Smooth muscle cell (in vitro differentiated cells): ENCODE data around the gene HSPA8. TPM values are rescaled to one million over a fixed set of nuclear protein-coding genes. Genes with fewer than 3 reads are reported as not detected.
A peak's percentile ranks its signal among the peaks of the same experiment; 100 is the strongest.

Source experiments
- DNase-seq: peaks from one replicate; lab custom pipeline; 2025; ENCODE audit not compliant: unreplicated experiment; lab: John Stamatoyannopoulos, UW
- H2AFZ ChIP-seq: fragments of 200-600 bp; sonication (generic); 2 replicates; pipeline ENCODE4 v1.6.0; 2016; ENCODE audit warnings: antibody characterized with exemption, low read depth, mild to moderate bottlenecking
- H3F3A ChIP-seq: fragments of 200-600 bp; sonication (generic); 2 replicates; pipeline ENCODE4 v1.6.0; 2017; ENCODE audit warnings: antibody characterized with exemption, low read depth
- H3K27ac ChIP-seq: fragments of 200-600 bp; sonication (generic); 2 replicates; pipeline ENCODE4 v1.5.1; 2016; ENCODE audit warnings: low read depth, mild to moderate bottlenecking
- H3K27me3 ChIP-seq: fragments of 200-600 bp; sonication (generic); 2 replicates; pipeline ENCODE4 v1.6.1; 2016; ENCODE audit warnings: low read depth, mild to moderate bottlenecking
- H3K36me3 ChIP-seq: fragments of 200-600 bp; sonication (generic); 2 replicates; pipeline ENCODE4 v1.5.1; 2016; ENCODE audit warnings: low read depth
- H3K4me1 ChIP-seq: fragments of 200-600 bp; sonication (generic); 2 replicates; pipeline ENCODE4 v1.5.1; 2016; ENCODE audit warnings: low read depth
- H3K4me2 ChIP-seq: fragments of 200-600 bp; sonication (generic); 2 replicates; pipeline ENCODE4 v1.6.0; 2016; ENCODE audit warnings: mild to moderate bottlenecking
- H3K4me3 ChIP-seq: fragments of 200-600 bp; sonication (generic); 2 replicates; pipeline ENCODE4 v1.5.1; 2016; ENCODE audit warnings: mild to moderate bottlenecking
- H3K79me2 ChIP-seq: fragments of 200-600 bp; sonication (generic); 2 replicates; pipeline ENCODE4 v1.6.0; 2016; ENCODE audit warnings: low read depth, mild to moderate bottlenecking
- H3K9ac ChIP-seq: fragments of 200-600 bp; sonication (generic); 2 replicates; pipeline ENCODE4 v1.6.0; 2016; ENCODE audit warnings: low read depth
- H3K9me3 ChIP-seq: fragments of 200-600 bp; sonication (generic); replicated peaks from 2 replicates; pipeline ENCODE4 v1.5.1; 2016; ENCODE audit warnings: low read depth
- H4K20me1 ChIP-seq: fragments of 200-600 bp; sonication (generic); 2 replicates; pipeline ENCODE4 v1.6.0; 2016; ENCODE audit warnings: low read depth
- WGBS: methylation state at CpG from one replicate; pipeline ENCODE4 v1.1.7; 2016; ENCODE audit warnings: low lambda C conversion rate; 5-methylcytosine and 5-hydroxymethylcytosine counted together
- polyA plus RNA-seq: library from polyadenylated mRNA; unstranded; fragments of >200 nt; fragmentation: Nextera tagmentation; extraction: Ambion mirVana; gene quantifications from 2 replicates; pipeline ENCODE4 v1.2.1, GENCODE V29; 2016
- small RNA-seq: library from RNA; depleted of rRNA; stranded (forward); fragments of <200 nt; gene quantifications from one replicate; pipeline ENCODE3, GENCODE V24; 2014
- total RNA-seq: library from RNA; depleted of rRNA; stranded (reverse); fragments of >200 nt; gene quantifications from 2 replicates; pipeline ENCODE4 v1.2.3, GENCODE V29; 2014
- TF ChIP-seq, protein P1 (sequence below): fragments of 200-600 bp; sonication (generic); IDR thresholded peaks from 2 replicates; pipeline ENCODE4 v1.5.1; 2017; ENCODE audit warnings: borderline replicate concordance, mild to moderate bottlenecking, antibody characterized with exemption; ENCODE audit not compliant: insufficient read depth, poor library complexity, severe bottlenecking

Gene HSPA8
- total and polyA plus RNA-seq, 2 experiments from 2014 or later: 449 to 1,497 TPM

DNA sequence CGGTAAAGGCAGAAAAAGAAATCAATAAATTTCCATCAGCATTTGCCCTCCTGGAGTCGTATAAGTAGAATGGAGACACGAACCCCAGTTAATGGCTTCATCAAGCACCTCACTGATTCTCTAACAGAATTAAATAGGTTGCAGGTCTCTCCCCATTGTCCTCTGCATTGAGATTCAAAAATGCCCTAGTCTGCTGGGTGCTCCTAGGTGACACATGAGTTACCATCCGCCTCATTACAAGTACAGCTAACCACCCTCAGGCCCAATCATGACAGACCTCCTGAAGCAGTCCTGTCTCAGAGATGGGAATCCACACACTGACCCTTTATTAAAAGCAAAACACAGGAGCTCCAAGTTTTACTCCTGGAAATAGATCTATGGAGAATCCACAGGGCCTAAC, 31.4 kb downstream of the HSPA8 start:
- no peaks in the 10 kb centered on the region for H4K20me1 ChIP-seq
- WGBS: 77% methylated on average over 4 of the region's 4 CpGs
- TF ChIP-seq, protein P1, sequence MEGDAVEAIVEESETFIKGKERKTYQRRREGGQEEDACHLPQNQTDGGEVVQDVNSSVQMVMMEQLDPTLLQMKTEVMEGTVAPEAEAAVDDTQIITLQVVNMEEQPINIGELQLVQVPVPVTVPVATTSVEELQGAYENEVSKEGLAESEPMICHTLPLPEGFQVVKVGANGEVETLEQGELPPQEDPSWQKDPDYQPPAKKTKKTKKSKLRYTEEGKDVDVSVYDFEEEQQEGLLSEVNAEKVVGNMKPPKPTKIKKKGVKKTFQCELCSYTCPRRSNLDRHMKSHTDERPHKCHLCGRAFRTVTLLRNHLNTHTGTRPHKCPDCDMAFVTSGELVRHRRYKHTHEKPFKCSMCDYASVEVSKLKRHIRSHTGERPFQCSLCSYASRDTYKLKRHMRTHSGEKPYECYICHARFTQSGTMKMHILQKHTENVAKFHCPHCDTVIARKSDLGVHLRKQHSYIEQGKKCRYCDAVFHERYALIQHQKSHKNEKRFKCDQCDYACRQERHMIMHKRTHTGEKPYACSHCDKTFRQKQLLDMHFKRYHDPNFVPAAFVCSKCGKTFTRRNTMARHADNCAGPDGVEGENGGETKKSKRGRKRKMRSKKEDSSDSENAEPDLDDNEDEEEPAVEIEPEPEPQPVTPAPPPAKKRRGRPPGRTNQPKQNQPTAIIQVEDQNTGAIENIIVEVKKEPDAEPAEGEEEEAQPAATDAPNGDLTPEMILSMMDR: no peak
- H3K4me1 ChIP-seq: no peaks in the 10 kb centered on the region
- H3F3A ChIP-seq: no peaks in the 10 kb centered on the region
- no peak overlapping the region for H3K4me2 ChIP-seq
- DNase-seq: no peak
- H3K27me3 ChIP-seq: no peaks in the 10 kb centered on the region
- H3K9me3 ChIP-seq: no peaks in the 10 kb centered on the region
- no peak overlapping the region for H3K27ac ChIP-seq
- H2AFZ ChIP-seq: no peak overlapping the region
- no peaks in the 10 kb centered on the region for H3K36me3 ChIP-seq
- no peak overlapping the region for H3K4me3 ChIP-seq
- no peak overlapping the region for H3K9ac ChIP-seq
- no peaks in the 10 kb centered on the region for H3K79me2 ChIP-seq

DNA sequence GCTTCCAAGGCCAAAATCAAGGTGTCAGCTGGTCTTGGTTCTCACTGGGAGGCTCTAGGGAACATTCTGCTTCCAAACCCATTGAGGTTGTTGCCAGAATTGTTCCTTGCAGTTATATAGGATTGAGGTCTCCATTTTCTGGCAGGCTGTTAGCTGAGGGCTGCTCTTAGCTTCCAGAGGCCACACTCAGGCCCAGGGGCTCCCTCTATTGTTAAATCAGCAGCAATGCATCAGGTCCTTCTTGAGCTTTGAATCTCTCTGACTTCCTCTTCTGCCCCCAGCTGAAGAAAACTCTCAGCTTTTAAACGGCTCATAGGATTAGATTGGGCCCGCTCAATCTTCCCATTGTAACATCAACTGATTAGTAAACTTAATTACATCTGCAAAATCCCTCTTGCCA, 41.0 kb downstream of the HSPA8 start:
- Histone ChIP-seq H3K4me1 (no peaks in the 10 kb centered on the region), H3K4me2 (no peak overlapping the region), H3K79me2 (no peaks in the 10 kb centered on the region), H3K9ac (no peak overlapping the region), H3K9me3 (no peaks in the 10 kb centered on the region), H3K36me3 (no peaks in the 10 kb centered on the region), H3K27me3 (peaks cover 4% of the 10 kb centered on the region), H3F3A (no peaks in the 10 kb centered on the region), H4K20me1 (no peaks in the 10 kb centered on the region), H3K27ac (no peak overlapping the region), H3K4me3 (no peak overlapping the region), H2AFZ (no peak overlapping the region)
- 67% methylated on average over 2 of the region's 2 CpGs for WGBS
- TF ChIP-seq, protein P1: peak; percentile 48
- DNase-seq: no peak

DNA sequence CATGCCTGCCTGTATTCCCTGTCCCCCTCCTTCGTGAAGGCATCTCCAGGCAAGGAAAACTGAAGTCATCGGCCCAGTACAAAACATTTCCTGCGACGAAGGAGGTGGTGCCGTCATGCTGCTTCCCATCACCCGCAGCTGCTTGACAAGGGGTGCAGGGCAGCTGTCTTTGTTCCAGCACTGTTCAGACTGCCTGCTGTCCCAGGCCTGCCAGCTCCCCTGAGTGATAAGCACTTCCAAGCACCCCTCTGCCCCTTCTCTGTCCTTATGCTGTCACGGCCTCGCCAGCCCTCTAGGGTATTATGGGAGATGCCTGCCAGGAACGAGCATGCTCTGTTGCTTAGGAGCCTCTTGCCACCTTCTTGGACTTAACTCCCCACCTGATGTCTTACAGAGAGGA, 43.2 kb downstream of the HSPA8 start:
- Histone ChIP-seq H3K4me1 (no peaks in the 10 kb centered on the region), H3K27me3 (peaks cover 2% of the 10 kb centered on the region), H3K4me2 (no peak overlapping the region), H3K79me2 (no peaks in the 10 kb centered on the region), H2AFZ (no peak overlapping the region), H3K9me3 (no peaks in the 10 kb centered on the region), H3K27ac (no peak overlapping the region), H3F3A (no peaks in the 10 kb centered on the region), H3K36me3 (no peaks in the 10 kb centered on the region), H3K4me3 (no peak overlapping the region), H3K9ac (no peak overlapping the region), H4K20me1 (no peaks in the 10 kb centered on the region)
- DNase-seq: no peak
- TF ChIP-seq, protein P1: no peak
- WGBS: 92% methylated on average over 9 of the region's 9 CpGs

DNA sequence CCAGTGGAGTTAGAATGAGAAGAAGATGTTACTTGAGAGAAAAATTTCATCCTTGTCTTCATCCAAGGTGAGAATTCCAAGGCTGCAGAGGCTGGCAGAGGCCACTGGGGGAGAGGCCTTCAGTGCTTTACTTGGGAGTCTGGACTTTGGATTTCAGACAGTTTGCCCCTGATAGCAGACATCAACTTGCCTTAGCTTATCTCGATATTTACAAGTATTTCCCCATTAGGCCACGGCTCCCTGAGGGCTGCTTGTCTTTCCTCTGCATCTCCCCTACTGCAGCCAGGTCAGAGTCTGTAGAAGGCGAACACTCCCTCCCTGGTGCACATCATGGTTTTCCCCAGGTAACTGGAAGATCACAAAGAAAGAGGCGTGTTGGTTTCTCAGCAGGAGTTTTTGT, 50.4 kb downstream of the HSPA8 start:
- no peaks in the 10 kb centered on the region for H3K4me1 ChIP-seq
- H3K4me2 ChIP-seq: no peak overlapping the region
- no peak for DNase-seq
- no peak overlapping the region for H3K4me3 ChIP-seq
- no peak overlapping the region for H3K27ac ChIP-seq
- H2AFZ ChIP-seq: no peak overlapping the region
- TF ChIP-seq, protein P1: no peak
- no peaks in the 10 kb centered on the region for H3K36me3 ChIP-seq
- no peaks in the 10 kb centered on the region for H3F3A ChIP-seq
- no peaks in the 10 kb centered on the region for H3K79me2 ChIP-seq
- 69% methylated on average over 4 of the region's 4 CpGs for WGBS
- no peaks in the 10 kb centered on the region for H3K9me3 ChIP-seq
- no peaks in the 10 kb centered on the region for H4K20me1 ChIP-seq
- peaks cover 17% of the 10 kb centered on the region for H3K27me3 ChIP-seq
- H3K9ac ChIP-seq: no peak overlapping the region

Small RNA genes within 50 kb of the gene (small RNA-seq; reads per million reads assigned to genes)
- 0.29 reads per million, percentile 5 among the genes with 10 or more reads in this experiment for gene RPL31P47
- not detected for gene SNORD14C
- gene SNORD14D: not detected
- 342 reads per million, percentile 99 among the genes with 10 or more reads in this experiment for gene SNORD14E

Other genes starting within 250 kb of the HSPA8 start
- gene CRTAM, start 223.6 kb downstream of the HSPA8 start, total RNA-seq: 1.1 TPM in 1 of 2 replicates, not detected in the other
- not detected in 2 replicates for gene CRTAM, start 223.6 kb downstream of the HSPA8 start, polyA plus RNA-seq
- 3.7 and 4.0 TPM in 2 replicates for gene JHY, start 179.4 kb downstream of the HSPA8 start, total RNA-seq
- gene JHY, start 179.4 kb downstream of the HSPA8 start, polyA plus RNA-seq: 4.6 and 7.4 TPM in 2 replicates
- gene BSX, start 80.3 kb downstream of the HSPA8 start, total RNA-seq: not detected in 2 replicates
- gene BSX, start 80.3 kb downstream of the HSPA8 start, polyA plus RNA-seq: not detected in 2 replicates
- gene CLMP, start 133.1 kb upstream of the HSPA8 start, total RNA-seq: 163 and 176 TPM in 2 replicates
- gene CLMP, start 133.1 kb upstream of the HSPA8 start, polyA plus RNA-seq: 62.0 and 74.0 TPM in 2 replicates